NCI-H748 treated with DMSO at 0.1 percent for 48 hours (cell line): Measurements from ENCODE around the gene MAML2.
"Not testable (repeated sequence)": the region's sequence is repeated elsewhere in the genome, so short reads cannot be mapped to it uniquely, and the experiment has no call there.

Experiments used
- DNase-seq: peaks from one replicate; lab custom pipeline; 2025; lab: John Stamatoyannopoulos, UW

Gene MAML2

GRCh38 chr11:96268527-96268926, 74.5 kb downstream of the MAML2 start:
- DNase-seq: not testable (repeated sequence)

- DNase-seq: no peak
Measured at GRCh38 chr11:96267496-96268032, 75.4 kb downstream of the MAML2 start.

GRCh38 chr11:96267001-96267495, 75.9 kb downstream of the MAML2 start:
- no peak for DNase-seq

- no peak for DNase-seq
Measured at GRCh38 chr11:96265972-96266371, 77.0 kb downstream of the MAML2 start.

- DNase-seq: no peak
Measured at GRCh38 chr11:96265220-96265737, 77.7 kb downstream of the MAML2 start.

- DNase-seq: no peak
Measured at GRCh38 chr11:96264364-96264763, 78.6 kb downstream of the MAML2 start.

- DNase-seq: no peak
Measured at GRCh38 chr11:96263238-96263763, 79.7 kb downstream of the MAML2 start.

GRCh38 chr11:96260532-96260931, 82.5 kb downstream of the MAML2 start:
- DNase-seq: no peak

- DNase-seq: no peak
Measured at GRCh38 chr11:96260067-96260511, 82.9 kb downstream of the MAML2 start.

GRCh38 chr11:96259134-96259830, 83.7 kb downstream of the MAML2 start:
- DNase-seq: no peak

- no peak for DNase-seq
Measured at GRCh38 chr11:96257972-96258934, 84.7 kb downstream of the MAML2 start.

- DNase-seq: no peak
Measured at GRCh38 chr11:96257036-96257435, 86.0 kb downstream of the MAML2 start.

GRCh38 chr11:96256215-96257011, 86.6 kb downstream of the MAML2 start:
- no peak for DNase-seq

GRCh38 chr11:96254854-96255253, 88.1 kb downstream of the MAML2 start:
- DNase-seq: no peak

GRCh38 chr11:96254087-96254486, 88.9 kb downstream of the MAML2 start:
- no peak for DNase-seq

GRCh38 chr11:96246718-96247552, 96.1 kb downstream of the MAML2 start:
- DNase-seq: no peak

GRCh38 chr11:96242971-96243647, 99.9 kb downstream of the MAML2 start:
- DNase-seq: peak; percentile 43

GRCh38 chr11:96242191-96242847, 100.7 kb downstream of the MAML2 start:
- no peak for DNase-seq

- no peak for DNase-seq
Measured at GRCh38 chr11:96241331-96241841, 101.6 kb downstream of the MAML2 start.
